Activated CD4-positive, alpha-beta T cell treated with anti-CD3 and anti-CD28 coated beads, Interleukin-2, amount 50 U/mL, for 24 hours (primary cell): Measurements from ENCODE around the gene PKD1L1.

Experiments
- DNase-seq, 2 donors: peaks; one replicate each; pipeline ENCODE4 v3.0.0-alpha.2; 2020; ENCODE audit warnings: low read depth in 1 of 2, low spot score in 1 of 2

PKD1L1 gene

DNA sequence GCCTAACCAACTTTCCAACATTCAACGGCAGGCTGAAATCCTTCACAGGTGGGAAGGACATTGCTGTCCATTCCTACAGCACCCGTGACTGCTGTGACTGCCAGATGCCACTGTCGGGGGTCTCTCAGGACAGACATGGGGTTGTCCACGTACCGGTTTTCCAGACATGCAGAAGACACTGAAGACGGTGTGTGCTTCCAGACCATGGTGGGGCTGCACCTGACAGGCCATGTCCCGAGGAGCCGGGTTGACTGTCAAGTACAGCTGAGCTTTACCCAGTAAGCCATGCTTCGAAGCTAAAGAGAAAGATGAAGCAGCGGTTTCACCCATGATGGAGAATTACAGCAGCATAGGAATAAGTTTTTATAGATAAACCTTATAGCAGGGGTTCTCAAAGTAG is 70.9 kb downstream of the PKD1L1 start:
- no peak for DNase-seq

DNA sequence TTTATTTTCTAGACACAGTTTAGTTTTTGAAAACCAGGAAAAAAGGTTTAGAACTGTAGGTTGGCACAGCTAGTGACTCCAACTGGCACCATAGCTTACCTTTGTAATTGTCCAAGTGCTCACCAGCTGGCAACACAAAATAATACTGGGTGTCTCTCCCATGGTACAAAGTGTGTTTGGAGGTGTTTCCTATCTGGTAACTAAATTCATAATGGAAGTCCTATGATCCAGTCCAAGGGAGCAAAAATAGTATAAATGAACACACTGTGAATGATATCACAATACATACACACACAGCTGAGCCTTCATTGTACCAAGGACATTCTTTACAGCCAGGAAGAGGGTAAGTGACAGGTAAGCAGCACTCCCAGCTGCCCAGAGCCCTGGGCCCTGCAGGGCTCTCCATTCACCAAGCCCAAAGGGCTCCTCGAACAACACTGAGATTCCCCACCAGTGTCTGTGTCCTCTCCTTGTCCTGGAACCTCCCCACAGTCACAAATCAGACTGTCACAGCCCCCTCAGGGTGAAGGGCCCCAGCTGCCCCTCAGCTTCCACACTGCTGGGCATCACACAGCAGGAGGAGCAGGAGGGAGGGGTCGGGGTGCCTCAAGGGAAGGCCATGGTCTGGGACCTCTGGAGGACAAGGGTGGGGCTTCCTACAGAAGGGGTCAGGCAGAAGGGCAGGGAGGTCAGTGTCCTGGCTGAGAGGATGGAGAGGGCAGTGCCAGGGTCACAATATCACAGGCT is 72.1 kb downstream of the PKD1L1 start:
- no peak for DNase-seq

DNA sequence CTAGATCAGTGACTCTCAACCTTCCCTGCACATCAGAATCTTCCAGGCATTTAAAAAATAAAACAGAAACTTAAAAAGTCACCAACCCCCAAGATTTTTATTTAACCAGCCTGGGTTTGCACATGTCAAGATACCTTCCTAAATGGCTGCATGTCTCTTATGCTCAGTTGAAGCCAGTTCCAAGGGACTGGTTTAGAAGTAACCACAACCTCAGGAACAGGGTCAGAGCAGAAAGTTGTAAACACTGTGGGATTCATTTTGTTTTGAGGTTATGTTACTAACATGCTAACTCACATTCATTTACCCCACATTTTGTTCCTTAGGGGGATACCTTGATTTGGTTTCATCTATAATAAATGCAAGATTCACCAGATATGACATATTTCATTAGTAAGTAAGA is 72.9 kb downstream of the PKD1L1 start:
- DNase-seq = no peak

DNA sequence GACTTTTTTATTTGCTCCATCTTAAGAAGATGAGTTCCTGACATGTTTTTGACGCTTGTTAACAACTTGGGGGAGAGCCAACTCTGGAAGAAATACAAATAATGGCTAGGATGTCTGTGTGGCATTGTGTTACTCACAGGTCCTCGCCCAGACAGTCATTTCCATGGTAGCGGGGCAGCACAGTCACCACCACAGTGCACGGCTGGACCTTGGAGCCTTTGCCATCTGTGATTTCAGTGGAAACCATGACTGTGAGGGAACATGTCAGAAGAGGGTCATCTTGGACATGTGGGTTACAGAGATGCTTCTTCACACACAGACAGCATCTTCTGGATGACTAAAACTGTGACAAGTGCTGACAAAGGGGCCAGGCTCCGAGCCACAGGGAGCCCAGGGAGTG is 74.5 kb downstream of the PKD1L1 start:
- DNase-seq = no peak

DNA sequence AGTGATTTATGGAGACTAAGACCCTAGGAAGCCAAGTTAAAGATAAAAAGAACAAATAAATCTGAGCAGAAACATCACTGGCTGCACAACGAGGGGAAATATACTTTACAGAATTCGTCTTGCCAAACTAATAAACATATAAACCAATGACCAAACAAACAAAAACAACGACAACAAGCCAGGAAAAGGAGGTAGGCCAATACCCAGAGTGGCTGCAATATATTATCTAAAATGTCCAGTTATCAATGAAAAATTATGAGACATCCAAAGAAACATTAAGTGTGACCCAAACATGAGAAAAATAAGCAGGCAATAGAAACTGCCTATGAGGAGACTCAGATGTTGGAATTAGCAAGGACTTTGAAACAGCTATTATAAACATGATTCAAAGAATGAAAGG is 81.0 kb downstream of the PKD1L1 start:
- no peak for DNase-seq

DNA sequence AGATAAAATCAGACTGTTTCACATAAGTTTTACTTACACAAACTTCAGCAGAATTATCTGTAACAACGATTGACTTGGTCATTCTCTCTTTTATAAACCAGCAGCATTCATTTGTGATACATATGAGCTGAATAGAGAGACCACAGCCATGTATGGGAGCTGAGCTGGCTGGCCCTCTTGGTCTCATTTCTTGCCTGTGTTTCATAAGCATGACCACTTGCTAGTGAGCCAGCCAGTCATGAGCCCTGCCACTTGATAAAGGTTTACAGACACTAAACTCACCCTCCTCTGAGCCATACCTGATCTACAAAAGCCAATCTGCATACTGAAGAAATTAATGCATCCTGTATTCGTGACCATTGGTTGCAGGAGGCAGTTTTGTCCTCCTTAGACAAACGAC is 82.1 kb downstream of the PKD1L1 start:
- no peak for DNase-seq

DNA sequence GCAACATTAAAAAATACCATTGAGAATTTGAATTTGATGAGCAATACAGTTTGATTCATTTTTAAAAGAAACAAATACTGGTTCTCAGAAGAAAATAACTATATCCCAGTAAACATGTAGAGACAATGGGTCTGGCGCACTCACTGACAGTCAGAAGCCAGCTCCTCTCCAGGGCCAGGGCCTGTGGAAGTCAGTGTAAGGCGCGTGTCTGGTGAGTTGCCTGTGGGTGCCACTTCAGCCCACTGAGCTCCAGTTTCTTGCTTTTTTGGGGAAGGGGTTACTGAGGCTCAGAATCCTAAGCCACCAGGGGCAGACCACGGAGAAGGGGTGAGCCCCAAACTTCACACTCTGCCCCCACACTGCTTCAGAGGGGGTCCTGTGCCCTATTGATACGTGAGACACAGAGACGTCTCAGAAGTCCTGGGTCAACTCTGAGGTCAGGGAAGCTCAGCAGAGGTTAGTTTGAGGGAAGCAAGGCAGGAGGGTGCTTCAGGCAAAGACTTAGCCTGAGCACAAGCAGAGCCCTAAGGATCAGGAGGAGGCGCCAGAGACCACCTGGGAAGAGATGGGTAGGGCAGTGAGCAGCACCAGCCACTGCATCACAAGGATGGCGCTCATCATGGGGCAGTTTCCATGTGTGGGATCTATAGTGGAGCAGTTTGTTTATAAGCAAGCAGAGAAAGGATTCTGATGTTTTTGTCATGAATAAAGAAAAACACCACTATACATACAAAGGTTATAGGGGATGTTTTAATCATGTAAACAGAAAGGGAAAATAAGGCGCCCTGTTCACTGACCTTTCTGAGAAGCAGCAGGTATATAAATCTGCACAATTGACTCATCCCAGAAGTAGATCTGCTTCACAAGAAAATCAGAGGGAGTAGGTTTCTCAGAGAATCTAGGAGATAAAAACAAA is 95.7 kb downstream of the PKD1L1 start:
- DNase-seq = no peak

DNA sequence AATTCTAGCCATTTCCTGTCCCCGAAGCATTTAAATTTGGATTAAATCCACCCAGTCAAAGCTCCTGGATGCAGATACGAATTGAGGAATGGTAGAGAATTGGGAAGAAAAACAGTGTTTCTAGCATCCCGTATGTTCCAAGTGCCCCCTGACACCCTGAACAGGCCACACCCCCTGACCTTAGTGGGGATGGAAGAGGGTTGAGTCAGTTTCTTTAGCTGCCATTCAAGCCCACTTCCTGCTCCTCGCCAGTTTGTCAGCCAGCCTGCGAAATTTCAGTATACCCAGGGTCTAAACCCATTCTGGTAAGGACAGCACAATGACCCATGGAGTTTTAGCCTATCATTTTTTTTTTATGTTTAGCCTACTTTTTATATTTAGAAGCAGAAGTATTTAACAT is 101.1 kb downstream of the PKD1L1 start:
- no peak for DNase-seq

DNA sequence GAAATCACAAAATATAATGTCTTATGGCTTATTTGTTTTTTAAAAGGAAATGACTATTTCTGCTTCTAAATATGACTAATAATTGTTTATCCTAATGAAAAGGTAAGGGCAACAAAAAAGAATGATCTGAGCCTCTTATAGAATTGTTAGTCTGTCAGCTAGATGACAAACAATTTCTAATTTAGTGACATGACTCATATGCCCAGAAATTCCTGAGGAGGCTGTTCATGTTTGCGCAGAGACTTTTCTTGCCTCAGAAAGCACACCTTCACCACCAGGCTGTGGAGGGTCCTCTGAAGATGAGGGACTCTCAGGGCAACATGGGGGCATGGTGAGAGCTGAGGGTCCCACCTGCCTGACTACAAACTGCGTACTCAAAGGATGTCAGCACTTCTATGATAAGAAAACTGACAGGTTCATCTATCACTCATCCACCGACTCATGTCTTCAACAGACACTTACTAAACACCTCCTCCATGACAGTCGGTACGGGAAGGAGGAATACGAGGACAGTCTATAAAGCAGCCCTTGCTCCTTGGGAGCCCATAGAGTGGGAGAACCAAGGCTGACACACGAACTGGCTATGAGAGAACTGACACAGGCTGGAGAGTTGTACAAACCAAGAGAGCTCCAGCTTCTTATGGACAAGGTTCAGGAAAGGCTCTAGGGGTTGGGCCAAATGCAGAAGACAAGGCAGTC is 102.0 kb downstream of the PKD1L1 start:
- DNase-seq = no peak

DNA sequence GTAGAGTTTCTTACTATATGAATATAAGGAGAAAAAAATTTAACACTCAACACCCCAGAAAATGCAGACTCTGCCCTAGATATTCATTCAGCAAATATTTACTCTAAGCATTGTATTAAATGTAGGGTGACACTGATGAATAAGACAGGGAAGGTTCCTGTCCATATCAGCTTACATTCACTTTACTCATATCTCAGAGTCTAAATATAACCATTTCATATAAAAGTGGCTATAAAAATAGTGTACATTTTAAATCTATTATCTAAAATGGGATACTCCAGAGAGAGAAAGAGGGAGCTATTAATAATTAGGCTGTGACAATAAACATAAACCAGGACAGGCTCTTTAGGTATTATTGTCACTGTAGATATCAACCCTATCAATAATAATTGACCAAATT is 104.0 kb downstream of the PKD1L1 start:
- DNase-seq = no peak

DNA sequence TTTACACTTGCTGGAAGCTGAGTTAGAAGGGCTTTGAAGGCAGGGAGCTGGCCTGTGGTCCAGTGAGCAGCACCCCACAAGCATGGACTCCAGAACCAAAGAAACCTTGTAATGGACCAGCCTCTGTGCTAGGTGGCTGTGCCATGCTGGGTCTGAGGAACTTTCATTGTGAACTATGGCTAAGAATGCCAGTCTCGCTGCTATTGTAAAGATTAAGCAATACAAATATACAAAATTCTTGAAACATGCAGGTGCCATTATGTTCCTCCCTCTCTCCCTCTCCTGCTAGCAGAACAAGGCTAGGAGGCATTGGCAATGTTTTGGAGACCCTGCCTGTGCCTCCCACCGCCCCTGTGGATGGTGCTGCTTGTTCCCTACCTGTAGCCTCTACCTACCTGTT is 105.0 kb downstream of the PKD1L1 start:
- DNase-seq = no peak

DNA sequence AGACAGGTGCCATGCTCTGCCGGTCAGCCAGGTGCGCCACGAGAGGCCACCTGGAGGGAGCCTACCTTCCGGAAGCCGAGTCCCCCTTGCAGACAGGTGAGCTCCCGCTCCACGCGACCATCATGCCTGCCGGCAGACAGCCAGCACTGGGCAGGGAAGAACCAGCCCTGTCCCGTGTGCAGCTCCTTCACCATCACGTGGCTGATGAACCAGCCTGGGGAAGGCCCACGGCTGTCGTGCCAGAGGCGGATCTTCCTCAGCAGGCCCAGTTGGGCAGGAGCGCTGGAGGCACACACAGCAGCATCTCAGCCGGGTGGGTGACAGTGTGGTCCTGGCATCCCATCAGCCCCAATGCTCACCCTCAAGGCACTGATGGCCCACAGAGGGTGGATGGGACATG is 108.9 kb downstream of the PKD1L1 start:
- no peak for DNase-seq

DNA sequence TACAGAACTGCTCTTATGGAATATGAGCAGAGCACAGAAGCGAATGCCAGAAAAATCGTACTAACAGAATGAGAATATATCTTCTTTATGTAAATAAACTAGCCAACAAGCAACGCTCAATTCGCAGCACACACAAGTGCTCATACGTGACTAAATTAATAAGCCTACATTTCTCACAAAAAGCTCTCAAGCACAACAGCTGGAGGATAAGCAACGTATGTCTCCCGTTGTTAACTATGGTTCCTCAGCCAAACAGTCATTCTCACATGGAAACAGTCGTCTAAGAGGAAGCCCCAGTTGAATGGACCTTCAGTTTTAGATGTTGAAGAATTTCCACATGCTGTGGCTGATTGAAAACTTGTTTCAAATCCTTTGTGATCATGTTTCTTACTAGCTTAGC is 110.4 kb downstream of the PKD1L1 start:
- DNase-seq = no peak

DNA sequence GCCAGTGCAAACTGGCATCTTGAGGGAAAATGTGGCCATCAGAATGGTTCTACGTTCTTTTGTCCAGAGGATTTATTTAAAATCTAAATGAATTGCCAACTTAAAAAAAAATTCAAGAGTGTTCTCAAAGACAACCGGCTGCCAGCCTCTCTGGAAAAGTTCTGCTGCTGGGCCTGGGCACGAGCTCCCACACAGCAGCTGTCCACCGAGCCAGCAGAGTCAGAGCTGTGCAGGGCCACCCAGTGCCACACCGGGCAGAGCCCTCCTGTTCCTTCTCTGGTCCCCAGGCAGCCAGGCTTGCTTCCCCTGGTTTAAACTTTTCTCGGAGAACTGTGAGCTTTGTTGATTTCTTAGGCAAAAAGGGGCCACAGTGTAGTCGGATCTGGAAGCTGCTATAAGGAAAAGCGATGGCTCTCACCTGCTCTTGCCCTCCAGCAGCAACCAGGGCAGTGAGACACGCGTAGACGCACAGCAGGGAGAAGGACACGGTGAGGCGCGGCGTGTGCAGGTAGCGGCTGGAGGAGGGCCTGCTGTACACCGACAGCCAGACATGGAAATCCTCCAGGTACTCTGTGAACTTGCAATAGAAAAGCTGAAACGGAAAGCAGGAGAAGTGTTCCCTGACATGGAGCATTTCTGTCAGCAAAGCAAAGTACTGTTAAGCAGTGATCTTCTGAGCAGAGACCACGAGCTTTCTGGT is 111.6 kb downstream of the PKD1L1 start:
- no peak for DNase-seq

DNA sequence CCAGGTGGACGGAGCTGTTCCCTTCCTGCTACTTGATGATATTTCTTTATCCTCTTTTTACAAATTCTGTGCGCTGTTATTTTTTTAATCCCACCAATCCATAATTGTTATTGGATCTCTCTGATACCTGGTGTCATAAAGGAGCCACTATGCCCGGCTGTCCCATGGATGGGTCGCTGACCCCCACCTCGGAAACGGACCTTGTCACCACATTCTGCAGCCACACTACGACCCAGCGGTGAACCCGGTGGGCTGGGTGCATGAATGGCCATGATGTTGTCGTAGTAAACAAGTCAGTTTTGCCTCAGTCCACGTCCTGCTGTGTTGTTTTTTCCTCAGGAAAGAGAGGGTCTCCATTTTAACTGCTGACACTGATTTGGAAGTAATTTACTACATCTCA is 112.2 kb downstream of the PKD1L1 start:
- DNase-seq = no peak

DNA sequence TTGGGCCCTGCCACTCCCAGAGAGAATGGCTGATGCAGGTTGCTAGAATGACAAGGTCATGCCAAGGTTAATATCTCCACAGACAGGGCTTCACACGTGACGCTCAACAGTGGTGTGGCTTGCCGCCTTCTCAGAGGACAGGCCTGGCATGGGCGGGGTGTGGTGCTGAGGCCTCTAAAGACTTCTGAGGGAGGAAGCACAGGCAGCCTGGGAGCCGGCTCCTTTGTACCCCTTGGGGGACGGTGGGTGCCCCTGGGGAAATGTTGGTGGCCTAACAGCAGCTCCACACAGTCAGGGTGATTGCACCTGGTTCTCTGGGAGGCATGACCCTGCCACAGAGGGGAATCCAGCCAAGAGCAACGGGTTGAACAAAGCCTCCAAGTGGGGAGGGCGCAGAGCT is 115.1 kb downstream of the PKD1L1 start:
- no peak for DNase-seq

DNA sequence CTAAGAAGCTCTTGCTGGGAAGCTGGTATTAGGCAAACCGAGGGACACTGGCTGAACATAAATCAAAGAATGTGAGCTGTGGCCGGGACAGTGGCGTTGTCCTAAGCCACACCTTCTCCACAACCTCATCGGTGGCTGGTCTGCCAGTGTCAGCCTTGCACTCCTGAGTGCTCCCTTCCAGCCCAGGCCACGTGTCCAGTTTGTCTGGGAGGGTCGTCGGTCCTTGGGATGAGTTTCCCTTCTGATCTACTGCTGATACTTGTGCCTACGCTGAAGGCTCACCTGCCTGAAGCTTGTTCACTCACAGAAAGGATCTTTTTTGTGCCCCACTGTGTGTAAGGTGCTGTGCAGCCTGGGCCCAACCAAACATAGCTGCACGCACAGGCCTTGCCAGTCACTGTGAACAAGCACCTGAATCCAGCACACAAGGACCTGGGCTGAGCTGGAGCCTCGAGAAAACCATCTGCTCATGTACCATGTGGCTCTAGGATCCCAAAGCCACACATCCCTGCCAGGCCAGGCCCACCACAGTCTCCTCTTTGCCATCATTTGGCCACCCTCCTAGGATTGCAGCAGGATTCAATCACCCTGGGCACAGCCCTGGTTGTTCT is 116.1 kb downstream of the PKD1L1 start:
- DNase-seq = no peak

DNA sequence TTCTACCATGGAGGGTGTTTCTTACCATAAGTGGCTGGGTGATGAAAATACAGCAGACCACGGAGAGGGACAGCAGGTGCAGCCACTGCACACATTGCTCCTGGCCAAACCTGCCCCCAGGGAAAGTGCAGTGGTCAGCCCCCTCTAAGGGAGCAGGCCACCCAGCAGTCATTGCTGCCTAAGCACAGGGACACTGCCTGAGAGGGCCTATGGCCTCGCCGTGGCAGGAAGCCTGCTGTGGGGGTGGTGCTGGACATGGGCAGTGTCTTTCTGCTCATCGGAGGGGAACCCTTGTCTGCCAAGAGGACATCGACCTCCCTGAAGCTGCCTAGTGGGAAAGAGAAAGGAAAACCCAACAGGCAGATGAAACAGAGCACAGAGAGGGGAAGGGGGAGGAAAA is 118.3 kb downstream of the PKD1L1 start:
- no peak for DNase-seq

DNA sequence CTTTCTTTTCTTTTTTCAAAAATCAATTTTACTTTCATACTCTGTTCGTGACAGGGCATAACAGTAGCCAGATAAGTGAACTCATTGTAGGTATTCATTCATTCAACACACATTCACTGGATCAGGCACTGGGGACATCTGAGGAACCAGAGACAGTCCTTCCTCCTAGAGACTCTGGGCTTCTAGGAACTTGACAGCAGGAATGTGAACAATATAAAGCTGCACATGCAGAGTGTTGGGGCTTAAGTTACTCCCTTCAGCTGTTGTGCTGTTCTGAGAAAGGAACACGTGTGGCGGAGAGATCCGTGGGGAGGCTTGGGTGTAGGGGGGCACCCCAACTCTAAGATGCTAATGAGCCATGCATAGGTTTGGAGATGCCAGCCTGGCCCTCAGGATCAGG is 120.4 kb downstream of the PKD1L1 start:
- DNase-seq = no peak

DNA sequence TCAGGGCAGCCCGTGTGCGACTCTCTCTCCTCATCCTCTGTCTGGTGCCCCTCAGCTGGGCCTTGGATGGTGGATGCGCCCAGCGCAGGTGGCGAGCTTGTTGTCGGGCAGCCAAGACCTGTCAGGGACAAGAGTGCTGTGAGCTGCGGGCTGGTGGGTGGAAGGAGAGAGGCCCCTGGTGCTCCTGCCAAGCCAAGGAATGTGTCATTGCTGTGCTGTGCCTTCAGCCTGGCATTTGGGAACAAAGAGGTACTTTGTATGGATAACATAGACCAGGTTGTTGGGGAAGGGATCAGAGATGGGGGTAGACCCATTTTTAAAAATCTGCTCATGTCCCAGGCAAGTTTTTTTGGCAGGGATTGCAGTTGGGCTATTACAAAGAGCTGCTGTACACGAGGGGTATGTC is 120.9 kb downstream of the PKD1L1 start:
- DNase-seq = no peak

DNA sequence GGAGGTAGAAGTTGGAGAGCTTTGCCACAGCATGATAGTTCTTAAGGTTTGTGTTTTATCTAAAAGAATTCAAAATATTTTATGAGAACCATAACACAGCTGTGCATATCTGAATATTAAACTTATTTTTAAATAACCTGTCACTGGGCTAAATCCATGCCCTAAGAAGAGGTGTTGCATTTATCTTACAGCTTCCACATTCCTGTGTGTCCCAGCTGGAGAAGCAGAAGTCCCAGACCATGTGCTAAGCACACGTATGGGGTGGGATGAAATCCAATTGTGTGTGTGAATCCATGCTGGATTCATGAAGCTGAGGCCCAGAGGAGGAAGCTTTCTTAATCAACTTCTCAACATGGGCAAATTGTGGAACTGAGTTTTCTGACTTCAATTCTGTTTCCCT is 121.5 kb downstream of the PKD1L1 start:
- DNase-seq = no peak
